ENCODE measurements around the gene KLHL24. TPM values are rescaled to one million over a fixed set of nuclear protein-coding genes. Genes with fewer than 3 reads are reported as not detected.
"Not testable (repeated sequence)": the region's sequence is repeated elsewhere in the genome, so short reads cannot be mapped to it uniquely, and the experiment has no call there.

KLHL24 gene
- total RNA-seq, 1 donor from 2014 or later, result 77.3 TPM

DNA sequence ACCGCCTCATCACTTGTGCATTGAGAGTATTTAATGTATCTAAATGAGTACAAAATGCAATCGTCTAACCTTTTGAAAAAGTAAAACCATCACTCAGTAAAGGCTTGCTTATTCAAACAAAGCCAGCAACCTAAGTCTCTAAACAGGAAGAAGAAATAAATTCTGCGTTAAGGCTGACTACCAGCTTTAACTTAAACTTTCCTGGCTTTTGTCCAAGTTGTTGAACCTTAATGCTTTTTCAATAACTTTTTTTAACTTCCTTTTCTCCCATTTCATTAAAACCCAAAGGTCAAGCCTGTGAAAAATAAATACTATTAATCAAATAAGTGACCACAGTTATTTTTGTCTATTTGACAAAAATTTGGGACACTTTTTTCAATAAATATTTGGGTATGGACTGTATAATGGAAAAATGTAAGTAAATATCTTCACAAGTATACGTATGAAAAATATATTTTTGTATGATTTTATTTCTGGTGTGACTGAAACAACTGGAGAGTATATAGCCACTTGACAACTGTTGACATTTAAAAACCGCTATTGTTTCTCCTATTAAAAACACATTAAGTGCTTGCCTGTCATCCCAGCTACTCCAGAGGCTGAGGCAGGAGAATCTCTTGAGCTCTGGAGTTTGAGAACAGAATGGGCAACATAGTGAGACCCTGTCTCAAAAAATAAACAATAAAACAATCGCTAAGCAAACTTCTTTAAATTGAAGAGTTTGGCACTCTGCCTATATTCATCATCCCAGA lies 2.9 kb downstream of the KLHL24 start:
- H3K9me3 Mint-ChIP-seq, result no peaks in the 10 kb centered on the region
- peaks cover 4% of the 10 kb centered on the region for H3K36me3 Mint-ChIP-seq
- H3K27ac Mint-ChIP-seq, result peak overlapping the region; percentile 94
- no peaks in the 10 kb centered on the region for H3K27me3 Mint-ChIP-seq
- peaks cover 20% of the 10 kb centered on the region for H3K4me1 Mint-ChIP-seq (ENCODE audit: unreplicated experiment)
- peak overlapping the region; percentile 94 for H3K4me3 Mint-ChIP-seq
- TF ChIP-seq, protein P1, sequence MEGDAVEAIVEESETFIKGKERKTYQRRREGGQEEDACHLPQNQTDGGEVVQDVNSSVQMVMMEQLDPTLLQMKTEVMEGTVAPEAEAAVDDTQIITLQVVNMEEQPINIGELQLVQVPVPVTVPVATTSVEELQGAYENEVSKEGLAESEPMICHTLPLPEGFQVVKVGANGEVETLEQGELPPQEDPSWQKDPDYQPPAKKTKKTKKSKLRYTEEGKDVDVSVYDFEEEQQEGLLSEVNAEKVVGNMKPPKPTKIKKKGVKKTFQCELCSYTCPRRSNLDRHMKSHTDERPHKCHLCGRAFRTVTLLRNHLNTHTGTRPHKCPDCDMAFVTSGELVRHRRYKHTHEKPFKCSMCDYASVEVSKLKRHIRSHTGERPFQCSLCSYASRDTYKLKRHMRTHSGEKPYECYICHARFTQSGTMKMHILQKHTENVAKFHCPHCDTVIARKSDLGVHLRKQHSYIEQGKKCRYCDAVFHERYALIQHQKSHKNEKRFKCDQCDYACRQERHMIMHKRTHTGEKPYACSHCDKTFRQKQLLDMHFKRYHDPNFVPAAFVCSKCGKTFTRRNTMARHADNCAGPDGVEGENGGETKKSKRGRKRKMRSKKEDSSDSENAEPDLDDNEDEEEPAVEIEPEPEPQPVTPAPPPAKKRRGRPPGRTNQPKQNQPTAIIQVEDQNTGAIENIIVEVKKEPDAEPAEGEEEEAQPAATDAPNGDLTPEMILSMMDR (conservative IDR thresholded peaks at IDR 0.05), result no peak
- no peak for DNase-seq (ENCODE audit: extremely low spot score, unreplicated experiment)

DNA sequence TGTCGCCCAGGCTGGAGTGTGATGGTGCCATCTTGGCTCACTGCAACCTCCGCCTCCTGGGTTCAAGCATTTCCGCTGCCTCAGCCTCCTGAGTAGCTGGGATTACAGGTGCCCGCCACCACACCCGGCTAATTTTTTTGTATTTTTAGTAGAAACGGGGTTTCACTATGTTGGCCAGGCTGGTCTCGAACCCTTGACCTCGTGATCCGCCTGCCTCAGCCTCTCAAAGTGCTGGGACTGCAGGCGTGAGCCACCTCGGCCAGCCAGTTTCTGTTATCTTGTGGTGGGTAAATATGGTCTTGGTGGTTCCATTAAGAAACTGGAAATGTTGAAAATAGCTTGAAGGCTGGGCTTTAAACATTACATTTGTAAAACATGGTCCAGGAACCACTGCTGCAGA lies 5.2 kb downstream of the KLHL24 start:
- H3K27ac Mint-ChIP-seq; H3K9me3 Mint-ChIP-seq; H3K4me3 Mint-ChIP-seq; H3K27me3 Mint-ChIP-seq; DNase-seq (ENCODE audit: extremely low spot score, unreplicated experiment): not testable (repeated sequence)
- Mint-ChIP-seq H3K36me3 (peaks cover 11% of the 10 kb centered on the region), H3K4me1 (ENCODE audit: unreplicated experiment) (peaks cover 15% of the 10 kb centered on the region)

DNA sequence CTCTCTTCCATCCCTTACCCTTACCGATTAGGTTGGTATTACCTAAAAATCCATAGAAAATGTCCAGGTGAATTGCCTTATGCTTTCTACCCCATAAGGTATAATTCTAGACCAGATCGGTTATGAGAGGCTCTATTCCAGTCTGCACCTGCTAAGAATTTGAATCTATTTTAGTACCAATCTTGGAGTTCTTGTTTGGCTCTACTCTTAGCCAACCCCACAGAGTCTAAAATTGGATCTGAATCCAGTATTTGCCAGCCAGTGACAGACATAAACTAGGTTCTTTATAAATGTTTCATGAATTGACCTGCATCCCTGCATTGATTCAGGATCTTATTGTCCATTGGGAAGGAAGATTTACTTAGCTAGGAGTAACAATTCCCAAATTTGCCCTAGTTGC lies 6.5 kb downstream of the KLHL24 start:
- no peak overlapping the region for H3K4me3 Mint-ChIP-seq
- DNase-seq (ENCODE audit: extremely low spot score, unreplicated experiment), result no peak
- H3K36me3 Mint-ChIP-seq, result peaks cover 11% of the 10 kb centered on the region
- H3K27me3 Mint-ChIP-seq, result no peaks in the 10 kb centered on the region
- TF ChIP-seq, protein P1 (conservative IDR thresholded peaks at IDR 0.05), result no peak
- H3K9me3 Mint-ChIP-seq, result no peaks in the 10 kb centered on the region
- H3K4me1 Mint-ChIP-seq (ENCODE audit: unreplicated experiment), result peaks cover 14% of the 10 kb centered on the region
- no peak overlapping the region for H3K27ac Mint-ChIP-seq

DNA sequence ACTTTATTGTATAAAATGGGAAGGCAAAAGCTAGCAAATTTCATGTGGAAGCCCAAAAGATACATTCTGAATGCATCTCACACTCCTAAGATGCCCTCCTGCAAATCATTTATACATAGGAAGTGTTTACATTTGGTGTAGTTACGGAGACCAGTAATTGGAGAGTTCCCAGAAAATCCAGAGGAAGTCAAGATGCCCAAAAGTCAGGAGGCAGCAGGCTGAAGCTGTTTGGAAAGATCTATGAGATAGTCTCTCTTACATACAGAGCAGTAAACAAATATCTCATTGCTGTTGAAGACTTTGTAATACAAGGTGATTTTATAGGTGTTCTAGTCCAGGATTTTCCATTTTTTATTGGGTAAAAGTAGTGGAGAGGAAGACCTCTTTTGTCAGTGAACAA lies 8.8 kb downstream of the KLHL24 start:
- TF ChIP-seq, protein P1 (conservative IDR thresholded peaks at IDR 0.05), result no peak
- Mint-ChIP-seq H3K4me1 (ENCODE audit: unreplicated experiment) (no peaks in the 10 kb centered on the region), H3K9me3 (no peaks in the 10 kb centered on the region), H3K4me3 (no peak overlapping the region), H3K27ac (no peak overlapping the region), H3K27me3 (no peaks in the 10 kb centered on the region), H3K36me3 (peaks cover 21% of the 10 kb centered on the region)
- DNase-seq (ENCODE audit: extremely low spot score, unreplicated experiment), result no peak

DNA sequence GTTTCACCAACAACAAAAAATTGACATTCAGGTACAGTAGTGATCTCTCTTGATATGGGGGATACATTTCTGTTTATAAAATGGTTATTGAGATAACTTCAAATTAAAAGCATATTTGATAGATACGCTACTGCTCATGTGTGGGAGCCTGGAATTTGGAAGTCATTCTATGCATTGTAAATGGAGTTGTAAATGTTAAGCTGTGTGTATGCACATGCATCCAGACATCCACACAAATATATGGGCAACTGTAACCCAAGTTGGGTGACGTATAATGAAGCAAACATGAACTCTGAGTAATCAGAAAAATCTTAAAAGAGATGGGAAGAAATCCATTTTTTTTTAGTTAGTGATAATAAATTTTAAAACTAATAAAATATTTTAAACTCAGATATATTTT lies 9.8 kb downstream of the KLHL24 start:
- H3K36me3 Mint-ChIP-seq, result peaks cover 26% of the 10 kb centered on the region
- H3K27me3 Mint-ChIP-seq, result no peaks in the 10 kb centered on the region
- H3K4me3 Mint-ChIP-seq, result no peak overlapping the region
- no peaks in the 10 kb centered on the region for H3K4me1 Mint-ChIP-seq (ENCODE audit: unreplicated experiment)
- TF ChIP-seq, protein P1 (conservative IDR thresholded peaks at IDR 0.05), result no peak
- no peak for DNase-seq (ENCODE audit: extremely low spot score, unreplicated experiment)
- H3K9me3 Mint-ChIP-seq, result peaks cover under 1% of the 10 kb centered on the region
- H3K27ac Mint-ChIP-seq, result no peak overlapping the region

DNA sequence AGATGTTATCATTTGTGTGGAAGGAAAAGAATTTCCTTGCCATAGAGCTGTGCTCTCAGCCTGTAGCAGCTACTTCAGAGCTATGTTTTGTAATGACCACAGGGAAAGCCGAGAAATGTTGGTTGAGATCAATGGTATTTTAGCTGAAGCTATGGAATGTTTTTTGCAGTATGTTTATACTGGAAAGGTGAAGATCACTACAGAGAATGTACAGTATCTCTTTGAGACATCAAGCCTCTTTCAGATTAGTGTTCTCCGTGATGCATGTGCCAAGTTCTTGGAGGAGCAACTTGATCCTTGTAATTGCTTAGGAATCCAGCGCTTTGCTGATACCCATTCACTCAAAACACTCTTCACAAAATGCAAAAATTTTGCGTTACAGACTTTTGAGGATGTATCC lies 15.1 kb downstream of the KLHL24 start:
- Mint-ChIP-seq H3K27me3 (no peaks in the 10 kb centered on the region), H3K4me3 (no peak overlapping the region), H3K9me3 (peaks cover 12% of the 10 kb centered on the region), H3K36me3 (peaks cover 52% of the 10 kb centered on the region), H3K27ac (no peak overlapping the region), H3K4me1 (ENCODE audit: unreplicated experiment) (no peaks in the 10 kb centered on the region)
- TF ChIP-seq, protein P1 (conservative IDR thresholded peaks at IDR 0.05), result no peak
- no peak for DNase-seq (ENCODE audit: extremely low spot score, unreplicated experiment)

Measured in type B pancreatic cell (in vitro differentiated cells).